Nephron progenitor cell (in vitro differentiated cells): Measurements from ENCODE around the gene PAFAH1B1.

Experiments
- DNase-seq: peaks from one replicate; pipeline ENCODE4 v3.0.0; 2021
- H3K27ac Mint-ChIP-seq: 2 replicates; pipeline ENCODE4 v1.8.0; 2021; ENCODE audit warnings: mild to moderate bottlenecking, moderate library complexity, mixed read lengths
- H3K27me3 Mint-ChIP-seq: 2 replicates; pipeline ENCODE4 v1.8.0; 2021; ENCODE audit warnings: mild to moderate bottlenecking, low read depth, mixed read lengths; ENCODE audit not compliant: poor library complexity
- H3K36me3 Mint-ChIP-seq: 2 replicates; pipeline ENCODE4 v1.8.0; 2021; ENCODE audit warnings: low read depth, mixed read lengths
- H3K4me1 Mint-ChIP-seq: 2 replicates; pipeline ENCODE4 v1.8.0; 2021; ENCODE audit warnings: mixed read lengths
- H3K4me3 Mint-ChIP-seq: 2 replicates; pipeline ENCODE4 v1.8.0; 2021; ENCODE audit warnings: mild to moderate bottlenecking, moderate library complexity, mixed read lengths
- H3K9me3 Mint-ChIP-seq: 2 replicates; pipeline ENCODE4 v1.8.0; 2021; ENCODE audit warnings: mild to moderate bottlenecking, moderate library complexity, mixed read lengths
- TF ChIP-seq, protein P1 (sequence below): fragments of 200-600 bp; sonication (generic); IDR thresholded peaks from 2 replicates; pipeline ENCODE4 v1.5.0; 2021; ENCODE audit warnings: antibody characterized with exemption

Gene PAFAH1B1

DNA sequence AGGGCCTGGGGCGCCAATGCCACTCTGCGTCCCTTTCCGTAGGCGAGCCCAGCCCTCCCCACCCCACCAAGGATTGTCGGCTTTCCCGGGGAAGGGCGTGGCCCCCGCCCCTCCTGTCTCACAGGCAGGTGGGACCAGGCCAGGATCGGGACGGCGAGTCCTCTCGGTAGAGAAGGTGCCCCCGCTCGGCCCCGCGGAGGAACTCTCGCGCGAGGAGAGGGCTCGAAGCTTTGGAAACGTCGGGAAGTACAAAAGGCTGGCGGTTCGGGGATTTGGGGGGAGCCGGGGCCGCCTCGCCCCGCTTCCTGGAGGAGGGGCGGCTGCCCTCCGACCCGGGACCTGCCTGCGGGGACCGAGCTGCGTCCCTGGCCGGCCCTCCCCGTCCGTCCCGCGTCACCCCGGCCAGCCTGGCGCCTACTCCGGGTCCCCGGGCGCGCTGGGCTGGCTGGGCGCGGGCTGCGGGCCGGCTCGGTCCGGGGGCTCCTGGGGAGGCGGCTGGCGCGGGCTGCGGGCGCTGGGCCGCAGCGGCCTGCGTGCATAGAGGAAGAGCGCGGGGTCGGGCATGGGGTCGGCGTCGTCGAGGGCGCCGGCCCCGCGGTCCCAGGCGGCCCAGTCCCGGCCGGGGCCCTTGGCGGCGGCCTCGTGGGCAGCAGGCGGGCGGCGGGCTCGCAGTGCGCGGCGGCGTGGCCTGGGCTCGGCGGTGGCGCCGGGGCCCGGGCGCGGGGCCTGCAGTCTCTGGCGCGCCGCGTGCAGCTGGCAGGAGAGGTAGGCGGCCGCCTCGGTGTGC is 130.7 kb downstream of the PAFAH1B1 start:
- Mint-ChIP-seq H3K9me3 (peaks cover 6% of the 10 kb centered on the region), H3K36me3 (no peaks in the 10 kb centered on the region), H3K27ac (no peak overlapping the region), H3K4me3 (no peak overlapping the region), H3K4me1 (peaks cover 6% of the 10 kb centered on the region), H3K27me3 (peaks cover 78% of the 10 kb centered on the region)
- TF ChIP-seq, protein P1, sequence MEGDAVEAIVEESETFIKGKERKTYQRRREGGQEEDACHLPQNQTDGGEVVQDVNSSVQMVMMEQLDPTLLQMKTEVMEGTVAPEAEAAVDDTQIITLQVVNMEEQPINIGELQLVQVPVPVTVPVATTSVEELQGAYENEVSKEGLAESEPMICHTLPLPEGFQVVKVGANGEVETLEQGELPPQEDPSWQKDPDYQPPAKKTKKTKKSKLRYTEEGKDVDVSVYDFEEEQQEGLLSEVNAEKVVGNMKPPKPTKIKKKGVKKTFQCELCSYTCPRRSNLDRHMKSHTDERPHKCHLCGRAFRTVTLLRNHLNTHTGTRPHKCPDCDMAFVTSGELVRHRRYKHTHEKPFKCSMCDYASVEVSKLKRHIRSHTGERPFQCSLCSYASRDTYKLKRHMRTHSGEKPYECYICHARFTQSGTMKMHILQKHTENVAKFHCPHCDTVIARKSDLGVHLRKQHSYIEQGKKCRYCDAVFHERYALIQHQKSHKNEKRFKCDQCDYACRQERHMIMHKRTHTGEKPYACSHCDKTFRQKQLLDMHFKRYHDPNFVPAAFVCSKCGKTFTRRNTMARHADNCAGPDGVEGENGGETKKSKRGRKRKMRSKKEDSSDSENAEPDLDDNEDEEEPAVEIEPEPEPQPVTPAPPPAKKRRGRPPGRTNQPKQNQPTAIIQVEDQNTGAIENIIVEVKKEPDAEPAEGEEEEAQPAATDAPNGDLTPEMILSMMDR: no peak
- DNase-seq: peak; percentile 51

DNA sequence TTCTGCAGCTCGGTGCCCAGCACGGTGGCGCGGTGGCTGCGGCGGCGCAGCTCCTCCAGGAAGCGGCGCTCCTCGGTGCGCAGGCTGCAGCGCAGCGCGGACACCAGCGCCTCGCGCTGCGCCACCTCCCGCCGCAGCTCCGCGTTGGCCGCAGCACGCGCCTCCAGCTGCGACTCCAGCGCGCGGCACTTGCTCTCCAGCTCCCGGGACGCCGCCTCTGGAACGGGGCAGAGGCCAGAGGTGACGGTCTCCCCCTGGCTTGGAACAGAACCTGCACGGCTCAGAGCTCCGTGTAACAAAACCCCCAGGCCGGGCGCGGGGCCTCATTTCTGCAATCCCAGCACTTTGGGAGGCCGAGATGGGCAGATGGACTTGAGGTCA is 131.3 kb downstream of the PAFAH1B1 start:
- peaks cover 6% of the 10 kb centered on the region for H3K9me3 Mint-ChIP-seq
- peak overlapping the region; percentile 38 for H3K4me3 Mint-ChIP-seq
- DNase-seq: peak; percentile 67
- TF ChIP-seq, protein P1: no peak
- no peak overlapping the region for H3K27ac Mint-ChIP-seq
- peaks cover 74% of the 10 kb centered on the region for H3K27me3 Mint-ChIP-seq
- peaks cover 6% of the 10 kb centered on the region for H3K4me1 Mint-ChIP-seq
- no peaks in the 10 kb centered on the region for H3K36me3 Mint-ChIP-seq

DNA sequence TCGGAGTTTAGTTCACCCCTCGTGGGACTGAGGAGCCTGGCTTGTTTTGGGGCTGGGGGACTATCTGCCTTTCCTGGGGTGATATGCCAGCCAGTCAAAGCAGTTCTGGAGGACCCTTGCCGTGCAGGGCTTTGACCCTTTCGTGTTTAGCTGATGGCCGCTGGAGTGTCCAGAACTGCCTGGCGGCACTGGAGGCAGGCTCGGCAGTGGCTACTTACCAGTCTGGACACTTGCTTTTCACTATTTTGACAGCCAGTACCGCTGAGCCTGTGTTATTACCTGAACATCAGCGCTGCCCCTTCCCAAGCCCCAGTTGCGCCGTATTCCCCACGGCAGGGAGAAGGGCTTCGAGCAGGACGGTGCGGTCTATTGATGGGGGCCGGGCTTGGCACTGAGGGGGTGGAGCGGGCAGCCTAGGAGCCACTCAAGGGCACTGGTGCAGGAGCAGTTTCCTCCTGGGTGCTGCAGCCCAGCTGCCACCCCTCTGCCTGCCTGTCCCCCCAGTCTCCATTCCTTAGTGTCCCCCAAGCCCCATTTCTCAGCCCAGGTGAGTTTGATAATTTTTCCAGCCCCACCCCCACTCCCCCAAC is 137.4 kb downstream of the PAFAH1B1 start:
- no peak for DNase-seq
- Mint-ChIP-seq H3K36me3 (no peaks in the 10 kb centered on the region), H3K4me3 (no peak overlapping the region), H3K9me3 (no peaks in the 10 kb centered on the region), H3K27ac (no peak overlapping the region), H3K4me1 (no peaks in the 10 kb centered on the region), H3K27me3 (peaks cover 42% of the 10 kb centered on the region)
- TF ChIP-seq, protein P1: no peak

DNA sequence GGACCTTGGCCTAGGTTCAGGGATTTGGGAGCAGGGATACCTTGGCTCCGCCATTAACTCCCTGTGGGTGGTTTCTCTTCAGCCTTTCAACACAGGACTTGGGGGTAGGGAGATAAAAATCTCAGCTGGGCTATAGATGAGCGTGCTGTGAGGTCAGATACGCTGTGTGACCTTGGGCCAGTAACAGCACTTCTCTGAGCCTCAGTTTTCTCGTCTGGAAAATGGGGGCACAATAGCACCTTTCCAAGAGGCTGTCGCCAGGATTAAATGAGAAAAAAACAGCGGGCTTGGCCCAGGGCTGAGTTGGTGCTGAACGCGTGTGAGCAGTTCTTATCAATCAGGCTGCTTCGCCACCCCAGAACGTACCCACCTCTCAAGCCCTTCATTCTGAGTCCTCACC is 138.4 kb downstream of the PAFAH1B1 start:
- H3K27ac Mint-ChIP-seq: no peak overlapping the region
- H3K4me1 Mint-ChIP-seq: no peaks in the 10 kb centered on the region
- TF ChIP-seq, protein P1: no peak
- H3K27me3 Mint-ChIP-seq: peaks cover 34% of the 10 kb centered on the region
- H3K4me3 Mint-ChIP-seq: no peak overlapping the region
- H3K9me3 Mint-ChIP-seq: no peaks in the 10 kb centered on the region
- H3K36me3 Mint-ChIP-seq: no peaks in the 10 kb centered on the region
- DNase-seq: no peak

DNA sequence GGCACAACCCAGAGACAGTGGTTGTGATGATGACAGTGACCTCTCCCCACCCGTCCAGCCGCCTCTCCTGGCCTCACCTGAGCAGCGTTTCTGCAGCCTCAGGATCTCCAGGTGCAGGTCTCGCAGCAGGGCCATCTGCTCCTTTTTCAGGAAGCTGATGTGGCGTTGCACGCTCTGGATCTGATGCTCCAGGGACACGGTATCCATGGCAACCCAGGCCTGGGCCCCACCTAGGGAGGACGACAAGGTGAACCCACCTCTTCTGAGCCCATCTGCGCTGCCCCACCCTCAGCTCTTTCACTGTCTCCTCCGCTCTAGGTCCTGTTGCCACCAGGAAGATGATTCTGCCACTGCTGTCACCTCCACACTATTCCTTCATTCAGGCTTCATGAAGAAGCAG is 141.5 kb downstream of the PAFAH1B1 start:
- H3K27ac Mint-ChIP-seq: no peak overlapping the region
- no peak for DNase-seq
- H3K9me3 Mint-ChIP-seq: no peaks in the 10 kb centered on the region
- H3K27me3 Mint-ChIP-seq: peaks cover 28% of the 10 kb centered on the region
- H3K4me1 Mint-ChIP-seq: no peaks in the 10 kb centered on the region
- no peak overlapping the region for H3K4me3 Mint-ChIP-seq
- TF ChIP-seq, protein P1: no peak
- H3K36me3 Mint-ChIP-seq: no peaks in the 10 kb centered on the region
